RWPE2 (cell line): Measurements from ENCODE around the gene TUBB2A.
"Not testable (repeated sequence)": the region's sequence is repeated elsewhere in the genome, so short reads cannot be mapped to it uniquely, and the experiment has no call there.

Experiments
- ATAC-seq: fragments of 200-7000 bp; cut with Tn5 transposase; 3 replicates; pipeline ENCODE4 v1.9.1; 2021; ENCODE audit warnings: low read depth
- DNase-seq: peaks from one replicate; pipeline ENCODE4 v3.0.0-alpha.2; 2020; ENCODE audit warnings: low spot score
- H3K27ac ChIP-seq: fragments of 450-650 bp; 2 replicates; pipeline ENCODE4 v1.5.1; 2017; ENCODE audit warnings: mild to moderate bottlenecking; ENCODE audit not compliant: poor library complexity, severe bottlenecking
- H3K27me3 ChIP-seq: fragments of 250-450 bp; sonication (Bioruptor Pico); 2 replicates; pipeline ENCODE4 v1.5.1; 2021; ENCODE audit warnings: mild to moderate bottlenecking, moderate library complexity; ENCODE audit not compliant: insufficient read depth, poor library complexity, severe bottlenecking
- H3K36me3 ChIP-seq: fragments of 250-450 bp; sonication (Bioruptor Pico); 2 replicates; pipeline ENCODE4 v1.5.1; 2020; ENCODE audit warnings: low read depth, mild to moderate bottlenecking, moderate library complexity
- H3K4me1 ChIP-seq: fragments of 250-450 bp; sonication (Bioruptor Pico); 2 replicates; pipeline ENCODE4 v1.5.1; 2021; ENCODE audit warnings: mild to moderate bottlenecking, moderate library complexity; ENCODE audit not compliant: insufficient read depth, poor library complexity, severe bottlenecking
- H3K4me3 ChIP-seq: fragments of 250-450 bp; sonication (Bioruptor Pico); 2 replicates; pipeline ENCODE4 v1.5.1; 2021; ENCODE audit warnings: mild to moderate bottlenecking, moderate library complexity; ENCODE audit not compliant: severe bottlenecking
- H3K9me3 ChIP-seq: fragments of 250-450 bp; sonication (Bioruptor Pico); 2 replicates; pipeline ENCODE4 v1.5.1; 2021; ENCODE audit warnings: mild to moderate bottlenecking, moderate library complexity; ENCODE audit not compliant: severe bottlenecking
- TF ChIP-seq, protein P1 (sequence below): fragments of 450-650 bp; IDR thresholded peaks from one replicate; pipeline ENCODE4 v1.5.1; 2017; ENCODE audit warnings: mild to moderate bottlenecking, moderate library complexity; ENCODE audit not compliant: poor library complexity, severe bottlenecking

The TUBB2A gene

DNA sequence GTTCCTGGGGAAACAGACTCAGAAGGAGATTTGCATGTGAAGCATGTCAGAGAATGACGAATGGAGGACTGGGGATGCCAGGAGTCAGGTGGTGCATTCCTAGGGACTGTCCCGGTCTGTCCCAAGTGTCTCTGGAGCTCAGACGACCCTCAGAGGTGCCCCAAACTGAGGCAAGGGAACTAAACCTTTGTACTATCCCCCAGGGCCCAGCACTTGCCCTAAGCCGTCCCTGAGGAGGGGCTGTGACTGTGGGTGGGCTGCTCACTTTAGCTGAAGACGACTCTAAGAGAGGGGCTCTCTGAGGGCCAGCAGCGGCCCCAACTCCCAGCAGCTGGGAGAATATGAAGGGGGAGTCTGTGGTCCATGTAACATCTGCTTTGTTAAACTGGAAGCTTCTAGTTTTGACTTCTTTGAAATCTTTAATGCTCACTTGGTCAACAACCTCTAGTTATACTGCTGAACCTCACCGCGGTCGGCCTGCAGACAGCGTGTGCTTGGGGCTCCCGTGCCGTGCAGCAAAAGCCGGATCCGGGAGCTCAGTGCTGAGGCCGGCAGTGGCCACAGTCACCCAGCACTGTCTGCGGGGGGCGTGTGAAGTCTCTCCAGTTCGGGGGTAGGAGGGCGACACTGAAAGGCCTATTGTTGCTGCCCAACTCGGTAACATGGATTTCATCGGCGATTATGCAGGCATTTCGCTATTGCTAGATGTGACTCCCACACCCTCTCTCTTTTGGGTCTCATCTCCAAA lies 35.9 kb upstream of the TUBB2A start:
- DNase-seq (no peak), ATAC-seq (no peak)
- no peaks in the 10 kb centered on the region for H3K9me3 ChIP-seq
- H3K36me3 ChIP-seq = no peaks in the 10 kb centered on the region
- H3K4me1 ChIP-seq = no peaks in the 10 kb centered on the region
- H3K4me3 ChIP-seq = no peak overlapping the region
- no peak overlapping the region for H3K27ac ChIP-seq
- TF ChIP-seq, protein P1, sequence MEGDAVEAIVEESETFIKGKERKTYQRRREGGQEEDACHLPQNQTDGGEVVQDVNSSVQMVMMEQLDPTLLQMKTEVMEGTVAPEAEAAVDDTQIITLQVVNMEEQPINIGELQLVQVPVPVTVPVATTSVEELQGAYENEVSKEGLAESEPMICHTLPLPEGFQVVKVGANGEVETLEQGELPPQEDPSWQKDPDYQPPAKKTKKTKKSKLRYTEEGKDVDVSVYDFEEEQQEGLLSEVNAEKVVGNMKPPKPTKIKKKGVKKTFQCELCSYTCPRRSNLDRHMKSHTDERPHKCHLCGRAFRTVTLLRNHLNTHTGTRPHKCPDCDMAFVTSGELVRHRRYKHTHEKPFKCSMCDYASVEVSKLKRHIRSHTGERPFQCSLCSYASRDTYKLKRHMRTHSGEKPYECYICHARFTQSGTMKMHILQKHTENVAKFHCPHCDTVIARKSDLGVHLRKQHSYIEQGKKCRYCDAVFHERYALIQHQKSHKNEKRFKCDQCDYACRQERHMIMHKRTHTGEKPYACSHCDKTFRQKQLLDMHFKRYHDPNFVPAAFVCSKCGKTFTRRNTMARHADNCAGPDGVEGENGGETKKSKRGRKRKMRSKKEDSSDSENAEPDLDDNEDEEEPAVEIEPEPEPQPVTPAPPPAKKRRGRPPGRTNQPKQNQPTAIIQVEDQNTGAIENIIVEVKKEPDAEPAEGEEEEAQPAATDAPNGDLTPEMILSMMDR = no peak
- no peaks in the 10 kb centered on the region for H3K27me3 ChIP-seq

DNA sequence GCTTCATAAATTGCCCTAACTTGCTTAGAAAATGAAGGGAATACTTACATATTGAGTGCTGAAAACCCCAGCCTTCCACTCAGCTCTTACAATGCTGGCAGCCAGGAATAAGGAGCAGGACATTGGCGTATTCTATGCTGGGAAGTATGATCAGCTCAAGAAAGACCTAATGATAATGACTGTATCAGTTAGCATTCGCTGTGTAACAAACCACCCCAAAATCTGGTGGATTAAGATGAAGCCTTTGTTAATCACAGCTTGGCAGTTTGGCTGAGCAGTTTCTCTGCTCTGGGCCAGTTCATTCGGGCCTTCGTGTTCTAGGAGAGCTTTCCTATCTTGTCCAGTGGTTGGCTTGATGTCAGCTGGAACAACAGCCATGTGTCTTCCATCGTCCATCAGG lies 33.4 kb upstream of the TUBB2A start:
- no peaks in the 10 kb centered on the region for H3K27me3 ChIP-seq
- no peaks in the 10 kb centered on the region for H3K4me1 ChIP-seq
- TF ChIP-seq, protein P1 = no peak
- H3K4me3 ChIP-seq = no peak overlapping the region
- no peaks in the 10 kb centered on the region for H3K9me3 ChIP-seq
- no peaks in the 10 kb centered on the region for H3K36me3 ChIP-seq
- DNase-seq = no peak
- H3K27ac ChIP-seq = no peak overlapping the region
- ATAC-seq = no peak

DNA sequence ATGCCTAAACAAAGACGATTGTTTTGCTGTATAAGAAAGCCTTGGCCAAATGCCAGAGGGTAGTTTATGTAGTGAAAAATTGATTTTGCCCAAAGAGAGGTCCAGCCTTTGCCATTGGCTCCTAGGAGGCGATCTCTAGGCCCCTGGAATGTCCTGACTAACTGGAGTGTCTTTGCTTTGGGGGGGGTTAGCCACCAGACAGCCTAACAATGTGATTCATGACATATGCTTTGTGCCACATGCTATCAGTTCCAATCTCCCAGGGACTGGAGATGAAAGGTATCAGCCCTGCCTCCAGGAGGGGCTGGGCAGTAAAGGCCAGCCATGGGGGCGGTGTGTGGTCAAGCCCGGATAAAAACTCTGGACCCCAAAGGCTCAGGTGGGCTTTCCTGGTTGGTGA lies 32.7 kb upstream of the TUBB2A start:
- no peaks in the 10 kb centered on the region for H3K27me3 ChIP-seq
- TF ChIP-seq, protein P1 = no peak
- no peak overlapping the region for H3K27ac ChIP-seq
- no peak for ATAC-seq
- no peak for DNase-seq
- H3K4me3 ChIP-seq = no peak overlapping the region
- H3K4me1 ChIP-seq = no peaks in the 10 kb centered on the region
- H3K9me3 ChIP-seq = no peaks in the 10 kb centered on the region
- no peaks in the 10 kb centered on the region for H3K36me3 ChIP-seq

DNA sequence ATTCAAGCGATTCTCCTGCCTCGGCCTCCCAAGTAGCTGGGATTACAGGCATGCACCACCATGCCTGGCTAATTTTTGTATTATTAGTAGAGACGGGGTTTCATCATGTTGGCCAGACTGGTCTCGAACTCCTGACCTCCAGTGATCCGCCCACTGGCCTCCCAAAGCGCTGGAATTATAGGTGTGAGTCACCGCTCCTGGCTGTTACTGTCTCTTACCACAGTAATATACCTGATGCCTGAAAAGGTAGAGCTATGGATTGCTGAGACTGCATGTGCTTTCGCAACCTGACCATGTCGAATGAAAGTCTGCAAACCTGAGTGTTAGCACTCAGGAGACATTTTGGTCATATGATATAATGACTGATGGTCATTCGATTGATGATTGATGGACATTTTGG lies 31.8 kb upstream of the TUBB2A start:
- H3K27me3 ChIP-seq, ATAC-seq, H3K9me3 ChIP-seq, H3K27ac ChIP-seq, H3K36me3 ChIP-seq, H3K4me1 ChIP-seq, H3K4me3 ChIP-seq, DNase-seq: not testable (repeated sequence)

DNA sequence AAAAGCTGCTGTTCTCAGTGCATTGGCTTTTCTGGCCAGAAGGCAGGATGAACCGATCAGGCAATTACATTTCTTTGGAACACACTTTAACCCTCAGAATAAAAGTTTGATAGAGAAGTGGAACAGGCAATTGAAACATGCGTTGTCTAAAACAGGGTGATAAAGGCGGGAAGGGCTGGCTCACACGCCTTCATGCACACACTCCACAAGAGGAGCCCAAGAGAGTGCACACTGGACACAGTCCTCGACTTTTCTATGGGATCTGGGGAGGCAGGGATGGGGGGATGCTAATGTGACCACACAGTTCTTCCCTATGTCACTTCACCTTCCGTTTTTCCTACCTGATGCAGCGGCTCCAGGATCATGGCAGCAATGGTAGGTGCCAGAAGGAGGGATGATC lies 30.9 kb upstream of the TUBB2A start:
- TF ChIP-seq, protein P1 = no peak

More for the DNA sequence above, 30.9 kb upstream of the TUBB2A start:
- Histone ChIP-seq H3K27me3 (no peaks in the 10 kb centered on the region), H3K27ac (no peak overlapping the region), H3K4me1 (no peaks in the 10 kb centered on the region), H3K36me3 (no peaks in the 10 kb centered on the region), H3K4me3 (no peak overlapping the region), H3K9me3 (no peaks in the 10 kb centered on the region)
- ATAC-seq (no peak), DNase-seq (no peak)
